ENCODE measurements around the gene SORD.

Gene SORD

GRCh38 chr15:45116482-45117307, 93.7 kb downstream of the SORD start:
- DNase-seq (ENCODE audit: low read depth in 2 of 2) = no peak

GRCh38 chr15:45117308-45118130, 94.5 kb downstream of the SORD start:
- DNase-seq (ENCODE audit: low read depth in 2 of 2) = no peak

- peak; percentile 79 to 80 for DNase-seq (ENCODE audit: low read depth in 2 of 2)
These were observed 95.2 kb downstream of the SORD start for GRCh38 chr15:45118131-45118588.

GRCh38 chr15:45118996-45119395, 96.0 kb downstream of the SORD start:
- DNase-seq (ENCODE audit: low read depth in 2 of 2) = no peak

- DNase-seq (ENCODE audit: low read depth in 2 of 2) = no peak
These were observed 97.3 kb downstream of the SORD start for GRCh38 chr15:45120081-45120972.

GRCh38 chr15:45121020-45121419, 98.0 kb downstream of the SORD start:
- no peak for DNase-seq (ENCODE audit: low read depth in 2 of 2)

GRCh38 chr15:45121706-45122417, 98.9 kb downstream of the SORD start:
- DNase-seq (ENCODE audit: low read depth in 2 of 2) = no peak

- no peak for DNase-seq (ENCODE audit: low read depth in 2 of 2)
These were observed 99.7 kb downstream of the SORD start for GRCh38 chr15:45122719-45123118.

GRCh38 chr15:45123397-45123796, 100.4 kb downstream of the SORD start:
- no peak for DNase-seq (ENCODE audit: low read depth in 2 of 2)

- no peak for DNase-seq (ENCODE audit: low read depth in 2 of 2)
These were observed 103.7 kb downstream of the SORD start for GRCh38 chr15:45126535-45127158.
